Natural killer cell (primary cell): Measurements from ENCODE around the gene MYH11. TPM values are rescaled to one million over a fixed set of nuclear protein-coding genes. Genes with fewer than 3 reads are reported as not detected.
"Not testable (repeated sequence)": the region's sequence is repeated elsewhere in the genome, so short reads cannot be mapped to it uniquely, and the experiment has no call there.

Experiments used
- ATAC-seq, 3 donors: fragments of 150-1000 bp in 2 of 3; fragments of 200-7000 bp in 1 of 3; cut with Tn5 transposase; 1 replicate in 1 of 3; 2 replicates in 2 of 3; pipeline ENCODE4 v1.10.0; 2021; ENCODE audit warnings: mild to moderate bottlenecking in 2 of 3, moderate library complexity in 2 of 3
- DNase-seq, 2 donors: peaks; one replicate each; pipeline versions ENCODE4 v3.0.0 to v3.0.0-alpha.2; 2013 to 2021; ENCODE audit warnings: mixed read lengths in 1 of 2
- H3K27ac ChIP-seq: one replicate; pipeline ENCODE4 v1.5.1; 2013; ENCODE audit warnings: mild to moderate bottlenecking, low read length
- H3K27me3 ChIP-seq: one replicate; pipeline ENCODE4 v1.6.1; 2013; ENCODE audit warnings: low read length; ENCODE audit not compliant: control insufficient read depth, insufficient read depth
- H3K36me3 ChIP-seq: one replicate; pipeline ENCODE4 v1.6.1; 2013; ENCODE audit warnings: low read length; ENCODE audit not compliant: control insufficient read depth, insufficient read depth
- H3K4me1 ChIP-seq: one replicate; pipeline ENCODE4 v1.6.1; 2013; ENCODE audit warnings: low read length; ENCODE audit not compliant: control insufficient read depth, insufficient read depth
- H3K4me3 ChIP-seq: one replicate; pipeline ENCODE4 v1.5.1; 2013; ENCODE audit warnings: low read length
- H3K9me3 ChIP-seq: one replicate; pipeline ENCODE4 v1.6.1; 2013; ENCODE audit warnings: low read length; ENCODE audit not compliant: control insufficient read depth, insufficient read depth
- H3K27ac Mint-ChIP-seq, 2 donors: one replicate each; pipeline ENCODE4 v1.8.0; 2022; ENCODE audit warnings: mild to moderate bottlenecking in 2 of 2, mixed read lengths in 2 of 2, moderate library complexity in 1 of 2
- H3K27me3 Mint-ChIP-seq, 2 donors: one replicate each; pipeline ENCODE4 v1.8.0; 2022; ENCODE audit warnings: low read depth in 2 of 2, mixed read lengths in 2 of 2
- H3K36me3 Mint-ChIP-seq: one replicate; pipeline ENCODE4 v1.8.0; 2022; ENCODE audit warnings: mixed read lengths
- H3K4me1 Mint-ChIP-seq, 2 donors: one replicate each; pipeline ENCODE4 v1.8.0; 2022; ENCODE audit warnings: mixed read lengths in 2 of 2
- H3K4me3 Mint-ChIP-seq: one replicate; pipeline ENCODE4 v1.8.0; 2022; ENCODE audit warnings: mild to moderate bottlenecking, moderate library complexity, mixed read lengths
- H3K9me3 Mint-ChIP-seq, 2 donors: one replicate each; pipeline ENCODE4 v1.8.0; 2022; ENCODE audit warnings: mixed read lengths in 2 of 2
- CTCF ChIP-seq: fragments of 200-600 bp; IDR thresholded peaks from one replicate; pipeline ENCODE4 v1.8.0; 2022; ENCODE audit warnings: antibody characterized with exemption
- WGBS: methylation state at CpG from one replicate; pipeline ENCODE4 v1.1.7; 2013; ENCODE audit warnings: missing lambda C conversion rate; ENCODE audit not compliant: insufficient coverage; 5-methylcytosine and 5-hydroxymethylcytosine counted together
- intact Hi-C: fragments of 100-400 bp; cut with micrococcal nuclease; formaldehyde crosslinking; loops from one replicate; pipeline ENCODE4 v1.14.2; 2022
- total RNA-seq, 4 donors: library from RNA; stranded (reverse); fragments of 120-200 nt in 1 of 4; gene quantifications; one replicate each; pipeline versions ENCODE4 v1.2.3 to v1.2.4, GENCODE V29; 2013 to 2022

The MYH11 gene
- total RNA-seq, 3 donors from 2014 or later (not counting 1 experiment from before 2014, with no cell fraction given), result 0.30 TPM; not detected in 2

GRCh38 chr16:15732416-15732815 lies 124.4 kb downstream of the MYH11 start:
- H3K4me3 ChIP-seq, result no peak overlapping the region
- no peak overlapping the region for H3K27ac ChIP-seq
- DNase-seq (no peak), ATAC-seq (no peak)
- H3K27me3 ChIP-seq, result no peaks in the 10 kb centered on the region
- Mint-ChIP-seq H3K4me3 (no peak overlapping the region), H3K27me3 (no peaks in the 10 kb centered on the region), H3K27ac (peak overlapping the region in 1 of 2 donors; percentile 54), H3K9me3 (no peaks in the 10 kb centered on the region), H3K4me1 (no peaks in the 10 kb centered on the region), H3K36me3 (no peaks in the 10 kb centered on the region)
- H3K4me1 ChIP-seq, result no peaks in the 10 kb centered on the region
- H3K36me3 ChIP-seq, result peaks cover 11% of the 10 kb centered on the region
- no peaks in the 10 kb centered on the region for H3K9me3 ChIP-seq
- 97% methylated on average over 6 of the region's 6 CpGs for WGBS
- TF ChIP-seq CTCF, result no peak
- intact Hi-C loops, result no loop called here

- WGBS, result 94% methylated on average over 7 of the region's 7 CpGs
- Mint-ChIP-seq H3K4me3 (no peak overlapping the region), H3K27ac (no peak overlapping the region), H3K27me3 (no peaks in the 10 kb centered on the region), H3K9me3 (no peaks in the 10 kb centered on the region), H3K4me1 (no peaks in the 10 kb centered on the region), H3K36me3 (no peaks in the 10 kb centered on the region)
- intact Hi-C loops, result no loop called here
- Histone ChIP-seq H3K27me3 (no peaks in the 10 kb centered on the region), H3K36me3 (peaks cover 20% of the 10 kb centered on the region), H3K9me3 (no peaks in the 10 kb centered on the region), H3K4me3 (no peak overlapping the region), H3K27ac (no peak overlapping the region), H3K4me1 (no peaks in the 10 kb centered on the region)
- TF ChIP-seq CTCF, result no peak
- ATAC-seq, result no peak
- no peak for DNase-seq
Observed at GRCh38 chr16:15729152-15729551, 127.7 kb downstream of the MYH11 start.

GRCh38 chr16:15727697-15728096 lies 129.1 kb downstream of the MYH11 start:
- intact Hi-C loops, H3K27me3 Mint-ChIP-seq, H3K9me3 ChIP-seq, H3K4me1 ChIP-seq, H3K4me1 Mint-ChIP-seq, DNase-seq, H3K4me3 ChIP-seq, H3K27ac Mint-ChIP-seq, H3K27me3 ChIP-seq, H3K9me3 Mint-ChIP-seq, H3K4me3 Mint-ChIP-seq, H3K27ac ChIP-seq, ATAC-seq, H3K36me3 Mint-ChIP-seq: not testable (repeated sequence)
- H3K36me3 ChIP-seq, result peaks cover 25% of the 10 kb centered on the region
- 96% methylated on average over 5 of the region's 5 CpGs for WGBS

GRCh38 chr16:15726715-15727114 lies 130.1 kb downstream of the MYH11 start:
- Mint-ChIP-seq H3K27me3 (no peaks in the 10 kb centered on the region), H3K36me3 (no peaks in the 10 kb centered on the region), H3K4me1 (no peaks in the 10 kb centered on the region), H3K4me3 (no peak overlapping the region), H3K27ac (peak overlapping the region in 1 of 2 donors; percentile 44), H3K9me3 (no peaks in the 10 kb centered on the region)
- Histone ChIP-seq H3K36me3 (peaks cover 29% of the 10 kb centered on the region), H3K27ac (no peak overlapping the region), H3K4me1 (no peaks in the 10 kb centered on the region), H3K27me3 (no peaks in the 10 kb centered on the region), H3K9me3 (no peaks in the 10 kb centered on the region), H3K4me3 (no peak overlapping the region)
- no peak for TF ChIP-seq CTCF
- DNase-seq (no peak), ATAC-seq (no peak)
- 93% methylated on average over 18 of the region's 18 CpGs for WGBS
- intact Hi-C loops, result no loop called here
